A673 (cell line): ENCODE results near the gene ENOX1. TPM values are rescaled to one million over a fixed set of nuclear protein-coding genes. Genes with fewer than 3 reads are reported as not detected.

ENCODE experiments used
- BruUV-seq: library from RNA; stranded (reverse); fragments of 400-500 nt; replicated peaks from 2 replicates; lab custom pipeline; 2021; lab: Mats Ljungman, UMichigan
- CTCF ChIA-PET: fragments of 300-600 bp; sonication (Branson Sonifier 250); formaldehyde crosslinking; loops from one replicate; lab custom pipeline; 2022; ENCODE audit warnings: antibody characterized with exemption; lab: Charles Lee
- POLR2A ChIA-PET: fragments of 300-600 bp; sonication (Branson Sonifier 250); formaldehyde crosslinking; loops from one replicate; lab custom pipeline; 2022; ENCODE audit warnings: antibody characterized with exemption; ENCODE audit not compliant: low non-redundant PET; lab: Charles Lee
- DNase-seq: peaks from one replicate; pipeline ENCODE4 v3.0.0-alpha.2; 2015; ENCODE audit warnings: low spot score
- H3K27ac ChIP-seq: fragments of 200-600 bp; sonication (generic); 2 replicates; pipeline ENCODE4 v1.5.1; 2016; ENCODE audit warnings: mixed run types, low read depth, mild to moderate bottlenecking, mixed read lengths, antibody characterized with exemption, low read length; ENCODE audit not compliant: poor library complexity, severe bottlenecking
- H3K27me3 ChIP-seq: fragments of 200-600 bp; sonication (generic); replicated peaks from 2 replicates; pipeline ENCODE4 v1.6.1; 2017; ENCODE audit warnings: mixed run types, low read depth, mild to moderate bottlenecking, mixed read lengths, antibody characterized with exemption, low read length; ENCODE audit not compliant: insufficient read depth, poor library complexity
- H3K36me3 ChIP-seq: fragments of 200-600 bp; sonication (generic); 2 replicates; pipeline ENCODE4 v1.6.1; 2016; ENCODE audit warnings: mixed run types, mild to moderate bottlenecking, mixed read lengths, antibody characterized with exemption, low read length; ENCODE audit not compliant: insufficient read depth, poor library complexity, severe bottlenecking
- H3K4me1 ChIP-seq: fragments of 200-600 bp; sonication (generic); 2 replicates; pipeline ENCODE4 v1.6.1; 2017; ENCODE audit warnings: mixed run types, mild to moderate bottlenecking, mixed read lengths, antibody characterized with exemption, low read length; ENCODE audit not compliant: insufficient read depth, poor library complexity, severe bottlenecking
- H3K4me3 ChIP-seq: fragments of 200-600 bp; sonication (generic); 2 replicates; pipeline ENCODE4 v1.5.1; 2016; ENCODE audit warnings: low read depth, mixed run types, mild to moderate bottlenecking, mixed read lengths, low read length; ENCODE audit not compliant: poor library complexity, severe bottlenecking
- H3K9me3 ChIP-seq: fragments of 200-600 bp; sonication (generic); 2 replicates; pipeline ENCODE4 v1.6.1; 2016; ENCODE audit warnings: mixed run types, low read depth, mild to moderate bottlenecking, mixed read lengths, antibody characterized with exemption, low read length; ENCODE audit not compliant: poor library complexity, severe bottlenecking
- EZH2 ChIP-seq: fragments of 200-600 bp; sonication (generic); IDR thresholded peaks from 2 replicates; pipeline ENCODE4 v1.6.1; 2017; ENCODE audit warnings: borderline replicate concordance, low read depth, mild to moderate bottlenecking, mixed read lengths, antibody characterized with exemption, low read length; ENCODE audit not compliant: poor library complexity, severe bottlenecking
- intact Hi-C: fragments of 100-400 bp; cut with micrococcal nuclease; formaldehyde crosslinking; loops from one replicate; pipeline ENCODE4 v1.10.0; 2022; ENCODE audit not compliant: unreplicated experiment
- total RNA-seq: library from RNA; stranded (reverse); gene quantifications from 2 replicates; pipeline ENCODE4 v1.2.3, GENCODE V29; 2021
- TF ChIP-seq, protein P1 (sequence below): fragments of 300-800, 200-600 bp; sonication (generic); conservative IDR thresholded peaks from 2 replicates; pipeline ENCODE4 v1.5.1; 2017; ENCODE audit warnings: low read depth, mild to moderate bottlenecking, antibody characterized with exemption, low read length, moderate library complexity, mixed read lengths

Gene ENOX1
- total RNA-seq, 1 experiment from 2014 or later, result 4.4 TPM

DNA sequence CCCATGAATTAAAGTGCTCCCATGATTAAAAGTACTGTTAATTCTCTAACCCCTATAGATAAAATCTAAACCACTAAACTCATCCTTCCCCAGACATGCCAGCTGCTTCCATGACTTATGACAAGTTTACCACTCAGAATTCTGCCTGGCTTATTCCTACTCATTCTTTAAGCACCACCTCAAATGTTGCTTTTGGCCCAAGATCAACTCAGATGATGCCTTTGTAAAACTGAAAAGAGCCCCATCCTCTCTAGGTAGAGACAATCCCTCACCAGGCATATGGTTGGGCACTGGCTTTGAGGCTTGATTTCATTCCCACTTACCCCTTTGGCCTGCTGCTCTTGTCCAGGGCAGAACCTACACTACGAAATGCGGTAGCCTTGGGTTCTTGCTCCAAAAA lies 513.4 kb downstream of the ENOX1 start:
- ChIA-PET CTCF (no interaction called here), POLR2A (no interaction called here)
- Histone ChIP-seq H3K4me1 (no peaks in the 10 kb centered on the region), H3K27me3 (no peaks in the 10 kb centered on the region), H3K27ac (no peak overlapping the region), H3K4me3 (no peak overlapping the region), H3K36me3 (no peaks in the 10 kb centered on the region), H3K9me3 (no peaks in the 10 kb centered on the region)
- no TSS peak for BruUV-seq
- DNase-seq, result no peak
- TF ChIP-seq, protein P1, sequence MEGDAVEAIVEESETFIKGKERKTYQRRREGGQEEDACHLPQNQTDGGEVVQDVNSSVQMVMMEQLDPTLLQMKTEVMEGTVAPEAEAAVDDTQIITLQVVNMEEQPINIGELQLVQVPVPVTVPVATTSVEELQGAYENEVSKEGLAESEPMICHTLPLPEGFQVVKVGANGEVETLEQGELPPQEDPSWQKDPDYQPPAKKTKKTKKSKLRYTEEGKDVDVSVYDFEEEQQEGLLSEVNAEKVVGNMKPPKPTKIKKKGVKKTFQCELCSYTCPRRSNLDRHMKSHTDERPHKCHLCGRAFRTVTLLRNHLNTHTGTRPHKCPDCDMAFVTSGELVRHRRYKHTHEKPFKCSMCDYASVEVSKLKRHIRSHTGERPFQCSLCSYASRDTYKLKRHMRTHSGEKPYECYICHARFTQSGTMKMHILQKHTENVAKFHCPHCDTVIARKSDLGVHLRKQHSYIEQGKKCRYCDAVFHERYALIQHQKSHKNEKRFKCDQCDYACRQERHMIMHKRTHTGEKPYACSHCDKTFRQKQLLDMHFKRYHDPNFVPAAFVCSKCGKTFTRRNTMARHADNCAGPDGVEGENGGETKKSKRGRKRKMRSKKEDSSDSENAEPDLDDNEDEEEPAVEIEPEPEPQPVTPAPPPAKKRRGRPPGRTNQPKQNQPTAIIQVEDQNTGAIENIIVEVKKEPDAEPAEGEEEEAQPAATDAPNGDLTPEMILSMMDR, result no peak
- TF ChIP-seq EZH2, result no peak
- intact Hi-C loops, result no loop called here

DNA sequence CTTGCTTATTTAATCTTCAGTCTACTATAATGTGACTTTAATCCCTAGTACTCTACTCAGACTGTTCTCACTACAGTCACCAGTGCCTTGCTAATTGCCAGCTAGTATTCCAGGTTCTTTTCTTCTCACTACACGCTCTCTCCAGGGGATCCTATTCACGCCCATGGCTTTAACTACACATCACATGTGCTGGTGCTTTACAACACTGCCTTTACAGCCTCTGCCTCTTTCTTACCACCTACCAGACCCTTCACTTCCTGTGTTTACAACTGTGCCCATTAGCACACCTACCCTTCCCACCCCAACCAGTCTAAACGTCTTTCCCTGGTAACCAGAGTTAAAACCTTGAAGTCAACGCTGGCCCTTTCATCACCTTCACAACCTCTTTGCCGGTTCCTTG lies 513.9 kb downstream of the ENOX1 start:
- no peaks in the 10 kb centered on the region for H3K9me3 ChIP-seq
- CTCF ChIA-PET, result no interaction called here
- H3K36me3 ChIP-seq, result no peaks in the 10 kb centered on the region
- H3K4me1 ChIP-seq, result no peaks in the 10 kb centered on the region
- no peak for DNase-seq
- POLR2A ChIA-PET, result no interaction called here
- H3K27ac ChIP-seq, result no peak overlapping the region
- no TSS peak for BruUV-seq
- no peak overlapping the region for H3K4me3 ChIP-seq
- TF ChIP-seq, protein P1, result no peak
- TF ChIP-seq EZH2, result no peak
- no peaks in the 10 kb centered on the region for H3K27me3 ChIP-seq
- intact Hi-C loops, result no loop called here

DNA sequence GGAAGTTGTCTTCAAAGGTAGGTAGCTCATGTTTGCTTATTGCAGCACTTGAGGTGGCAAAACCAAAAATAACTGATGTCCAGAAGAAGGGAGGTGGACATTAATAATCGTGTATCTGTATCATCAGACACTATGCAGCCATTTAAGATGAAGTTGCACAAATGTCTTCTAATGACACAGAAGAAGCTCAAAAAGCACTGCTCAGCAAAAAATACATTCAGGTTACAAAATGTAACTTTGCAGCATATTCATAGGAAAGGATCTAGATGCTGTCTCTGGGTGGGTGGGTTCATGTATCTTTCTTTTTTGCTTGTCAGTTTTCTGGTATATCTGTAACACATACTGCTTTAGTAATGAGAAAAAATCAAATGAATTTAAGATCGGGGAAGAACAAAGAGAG lies 515.6 kb downstream of the ENOX1 start:
- H3K4me3 ChIP-seq, result no peak overlapping the region
- no peak overlapping the region for H3K27ac ChIP-seq
- no peaks in the 10 kb centered on the region for H3K36me3 ChIP-seq
- TF ChIP-seq, protein P1, result no peak
- TF ChIP-seq EZH2, result no peak
- no peaks in the 10 kb centered on the region for H3K27me3 ChIP-seq
- CTCF ChIA-PET, result no interaction called here
- H3K4me1 ChIP-seq, result peaks cover under 1% of the 10 kb centered on the region
- DNase-seq, result no peak
- POLR2A ChIA-PET, result no interaction called here
- no peaks in the 10 kb centered on the region for H3K9me3 ChIP-seq
- intact Hi-C loops, result no loop called here
- no TSS peak for BruUV-seq
